HEK293T (cell line): Measurements from ENCODE around the gene BMAL1.

Source experiments
- ARNT ChIP-seq: fragments of 450-650 bp; IDR thresholded peaks from 2 replicates; pipeline ENCODE4 v1.6.1; 2017; ENCODE audit warnings: mild to moderate bottlenecking
- ELF4 ChIP-seq: fragments of 450-650 bp; IDR thresholded peaks from 2 replicates; pipeline ENCODE4 v1.6.1; 2017; ENCODE audit warnings: antibody characterized with exemption
- FOXA1 ChIP-seq: fragments of 450-650 bp; IDR thresholded peaks from 2 replicates; pipeline ENCODE4 v1.6.1; 2016; ENCODE audit warnings: mild to moderate bottlenecking
- FOXM1 ChIP-seq: fragments of 450-650 bp; IDR thresholded peaks from 2 replicates; pipeline ENCODE4 v1.6.1; 2017; ENCODE audit warnings: mild to moderate bottlenecking, borderline replicate concordance
- LEF1 ChIP-seq: fragments of 450-650 bp; IDR thresholded peaks from 2 replicates; pipeline ENCODE4 v1.6.1; 2017; ENCODE audit warnings: mild to moderate bottlenecking, borderline replicate concordance
- NFRKB ChIP-seq: fragments of 450-650 bp; IDR thresholded peaks from 2 replicates; pipeline ENCODE4 v1.6.1; 2016; ENCODE audit warnings: mild to moderate bottlenecking, moderate library complexity
- SP1 ChIP-seq: fragments of 450-650 bp; IDR thresholded peaks from 2 replicates; pipeline ENCODE4 v1.6.1; 2017
- SUZ12 ChIP-seq: fragments of 450-650 bp; IDR thresholded peaks from 2 replicates; pipeline ENCODE4 v1.6.1; 2016; ENCODE audit warnings: mild to moderate bottlenecking
- TARDBP ChIP-seq: fragments of 450-650 bp; IDR thresholded peaks from 2 replicates; pipeline ENCODE4 v1.6.1; 2016

GRCh38 chr11:13336246-13336878 is 58.8 kb downstream of the BMAL1 start:
- TF ChIP-seq FOXA1 (no peak), TARDBP (no peak), ELF4 (no peak), SP1 (no peak), ARNT (no peak), FOXM1 (no peak), NFRKB (no peak), SUZ12 (no peak), LEF1 (no peak)
